GM18909 (cell line): ENCODE data around the gene RBFOX1.

Experiments used
- ATAC-seq: cut with Tn5 transposase; IDR thresholded peaks from one replicate; pipeline ENCODE4 v1.9.1; 2021; ENCODE audit warnings: mild to moderate bottlenecking; ENCODE audit not compliant: unreplicated experiment, poor library complexity

Gene RBFOX1

DNA sequence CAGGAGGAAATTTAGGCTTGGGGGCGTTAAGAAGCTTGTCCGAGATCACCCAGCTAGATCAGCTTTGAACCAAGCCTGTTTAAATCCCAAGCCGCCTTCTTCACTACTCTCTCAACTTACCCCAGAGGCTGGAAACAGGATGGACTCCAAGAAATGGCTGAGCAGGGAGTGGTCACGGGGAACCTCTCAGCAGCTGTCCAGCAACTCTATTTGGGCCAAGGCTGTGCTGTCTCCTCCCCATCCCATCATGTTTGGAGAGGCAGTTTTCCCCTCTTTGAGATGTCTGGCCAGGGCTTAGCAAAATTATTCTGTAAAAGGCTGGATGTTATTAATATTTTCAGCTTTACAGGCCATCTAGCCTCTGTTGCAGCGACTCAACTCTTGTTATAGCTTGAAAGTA is 305.7 kb downstream of the RBFOX1 start:
- no peak for ATAC-seq

DNA sequence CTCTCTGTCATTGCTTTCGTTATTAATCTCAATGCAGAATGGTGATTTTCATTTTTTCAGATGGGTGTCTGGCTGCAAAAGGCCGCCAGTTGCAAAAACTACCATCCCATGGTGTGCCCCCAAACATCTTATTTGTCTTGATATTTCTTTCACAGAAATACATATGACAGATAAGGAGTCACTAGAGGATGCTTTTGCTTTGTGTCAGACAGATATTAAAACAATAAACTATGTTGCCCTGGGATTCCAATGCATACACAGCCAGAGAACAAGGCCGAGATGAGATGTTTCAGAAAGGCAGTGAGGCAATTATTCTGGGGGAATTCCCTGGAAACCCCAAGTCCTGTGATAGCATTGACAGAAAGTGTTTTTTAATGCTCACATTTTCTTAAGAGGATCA is 307.7 kb downstream of the RBFOX1 start:
- no peak for ATAC-seq

DNA sequence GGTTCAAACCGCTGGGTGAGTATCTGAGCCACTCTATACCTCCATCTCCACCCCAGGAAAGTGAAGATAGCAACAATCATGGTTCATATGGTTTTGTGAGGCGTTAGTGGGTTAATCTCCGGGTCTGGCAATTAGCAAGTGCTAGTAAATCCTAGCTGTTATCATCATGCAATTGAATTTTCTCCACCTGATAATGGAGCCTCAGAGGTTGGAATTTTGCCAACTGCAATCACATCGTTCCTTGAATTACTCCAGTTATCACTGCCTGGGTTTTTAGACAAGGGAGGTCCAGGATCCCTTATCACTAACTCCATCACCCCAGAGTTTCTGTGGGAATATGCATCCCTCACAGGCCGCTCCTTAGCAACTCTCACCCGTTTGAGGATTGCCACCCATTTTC is 311.5 kb downstream of the RBFOX1 start:
- no peak for ATAC-seq

DNA sequence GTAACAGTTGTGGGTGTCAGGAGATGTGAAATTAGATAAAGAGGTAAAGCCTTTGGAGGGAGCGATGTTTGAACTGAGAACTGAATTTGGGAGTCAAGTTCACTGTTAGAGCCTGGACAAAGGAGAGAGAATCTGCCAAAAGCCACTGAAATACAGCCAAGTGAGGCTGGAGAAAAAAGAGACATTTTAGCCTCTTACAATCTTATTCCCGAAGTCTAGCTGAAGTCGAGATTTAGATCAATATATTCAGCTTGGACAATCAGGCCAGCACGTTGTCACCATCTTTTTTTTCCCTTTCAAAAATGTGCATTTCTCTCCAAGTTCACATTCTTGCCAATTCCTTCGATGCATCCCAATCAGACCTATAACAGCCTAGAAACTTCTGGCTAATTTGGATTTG is 312.2 kb downstream of the RBFOX1 start:
- ATAC-seq = no peak

DNA sequence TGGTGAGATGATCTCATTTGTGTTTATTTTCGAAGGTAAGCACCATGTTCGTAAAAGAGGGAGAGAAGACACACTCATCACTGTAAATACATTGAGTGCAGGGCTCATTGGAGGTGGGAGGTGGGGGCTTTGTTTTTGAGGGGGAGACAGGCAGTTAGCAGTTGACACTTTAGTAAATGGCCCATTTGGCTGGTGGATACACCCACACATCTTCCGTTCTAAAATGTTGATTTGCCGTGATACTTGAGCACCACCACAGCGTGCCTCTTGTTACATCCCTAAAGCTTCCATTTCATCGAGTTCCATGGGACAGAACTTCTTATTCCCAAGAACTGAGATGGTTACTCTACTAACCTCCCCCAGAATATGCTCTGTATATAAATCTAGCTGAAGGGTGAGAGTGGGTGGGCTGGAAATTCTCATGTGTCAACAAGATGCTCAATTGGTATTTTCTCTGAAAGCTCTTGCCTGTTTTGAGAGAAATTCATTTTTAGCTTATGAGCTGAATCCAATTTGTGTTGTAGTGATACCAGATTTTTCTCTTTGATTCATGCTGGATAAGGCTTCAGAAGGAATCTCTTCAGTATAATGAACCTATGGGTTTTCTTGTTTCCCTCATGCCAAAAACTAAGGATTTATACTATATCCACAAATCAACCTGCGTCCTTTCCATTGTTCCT is 314.3 kb downstream of the RBFOX1 start:
- no peak for ATAC-seq

DNA sequence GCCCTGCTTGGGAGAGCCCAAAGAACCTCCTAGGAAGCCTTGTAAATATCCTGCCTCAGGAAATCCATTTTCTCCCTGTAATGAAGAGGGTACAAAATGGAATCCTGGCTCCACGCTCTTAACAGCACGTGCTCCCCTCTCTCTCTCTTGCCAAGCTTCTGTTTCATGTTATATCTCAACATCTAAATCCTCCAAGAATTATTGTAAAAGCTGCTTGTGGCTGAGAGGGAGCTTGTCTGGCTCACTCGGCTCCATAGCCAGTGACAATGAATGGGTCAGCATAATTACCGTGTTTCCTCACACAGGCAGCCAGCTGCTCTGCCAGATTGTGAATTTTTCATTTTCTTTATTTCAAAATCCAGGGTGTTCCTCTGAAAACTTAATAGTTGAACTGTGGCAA is 317.8 kb downstream of the RBFOX1 start:
- no peak for ATAC-seq

DNA sequence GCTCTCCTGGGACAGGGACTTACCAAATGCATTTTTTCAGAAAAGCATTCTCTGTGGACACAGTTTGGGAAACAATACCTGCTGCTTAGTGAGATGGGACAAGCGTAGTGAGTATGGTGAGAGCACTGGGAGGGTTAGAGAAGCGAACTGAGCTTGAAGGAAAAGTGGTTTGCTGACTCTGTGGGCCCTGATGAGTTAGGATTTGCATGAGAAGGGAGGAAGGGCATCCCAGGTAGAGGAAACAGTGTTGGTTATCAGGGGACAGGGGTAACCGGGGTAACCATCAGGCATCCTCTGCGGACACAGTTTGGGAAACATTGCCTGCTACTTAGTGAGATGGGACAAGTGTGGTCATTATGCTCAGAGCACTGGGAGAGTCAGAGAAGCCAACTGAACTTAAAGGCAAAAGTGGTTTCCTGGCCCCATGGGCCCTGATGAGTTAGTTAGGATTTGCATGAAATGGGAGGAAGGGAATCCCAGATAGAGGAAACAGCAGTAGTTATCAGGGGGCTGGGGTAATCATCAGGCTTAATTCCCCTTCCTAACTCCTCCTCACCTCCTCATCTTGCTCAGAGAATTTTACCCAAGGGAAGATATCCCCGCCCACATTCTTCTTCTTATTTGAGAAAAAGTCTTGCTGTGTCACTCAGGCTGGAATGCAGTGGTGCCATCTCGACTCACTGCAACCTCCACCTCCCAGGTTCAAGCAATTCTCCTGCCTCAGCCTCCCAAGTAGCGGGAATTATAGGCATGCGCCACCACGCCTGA is 319.3 kb downstream of the RBFOX1 start:
- no peak for ATAC-seq

DNA sequence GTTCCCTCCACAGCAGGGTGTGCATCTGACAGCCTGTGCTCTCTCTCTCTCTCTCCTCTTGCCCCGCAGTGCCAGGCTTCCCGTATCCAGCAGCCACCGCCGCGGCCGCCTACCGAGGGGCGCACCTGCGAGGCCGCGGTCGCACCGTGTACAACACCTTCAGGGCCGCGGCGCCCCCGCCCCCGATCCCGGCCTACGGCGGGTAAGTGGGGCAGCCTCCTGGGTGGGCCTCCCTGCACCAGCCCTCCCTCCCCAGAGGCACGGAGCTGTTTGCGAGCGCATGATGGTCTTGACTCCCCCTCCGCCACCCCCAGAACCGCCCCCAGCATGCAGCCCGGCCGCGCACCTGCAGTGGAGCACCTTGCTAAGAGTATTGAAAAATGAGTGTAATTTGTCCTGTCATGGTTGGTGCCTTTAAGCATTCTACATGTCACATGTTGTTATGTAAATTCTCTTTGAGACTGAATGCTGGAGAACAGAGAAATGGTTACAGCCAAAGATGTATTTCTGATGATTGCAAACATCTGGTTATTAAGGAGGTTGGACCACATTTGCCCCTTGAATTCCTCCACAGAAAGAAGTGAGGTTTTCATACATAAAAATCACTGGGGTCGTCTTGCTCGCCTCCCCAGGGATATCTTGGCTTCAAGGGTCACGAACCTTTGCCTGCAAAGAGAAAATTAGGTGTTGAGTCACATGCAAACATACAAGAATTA is 321.3 kb downstream of the RBFOX1 start:
- no peak for ATAC-seq

DNA sequence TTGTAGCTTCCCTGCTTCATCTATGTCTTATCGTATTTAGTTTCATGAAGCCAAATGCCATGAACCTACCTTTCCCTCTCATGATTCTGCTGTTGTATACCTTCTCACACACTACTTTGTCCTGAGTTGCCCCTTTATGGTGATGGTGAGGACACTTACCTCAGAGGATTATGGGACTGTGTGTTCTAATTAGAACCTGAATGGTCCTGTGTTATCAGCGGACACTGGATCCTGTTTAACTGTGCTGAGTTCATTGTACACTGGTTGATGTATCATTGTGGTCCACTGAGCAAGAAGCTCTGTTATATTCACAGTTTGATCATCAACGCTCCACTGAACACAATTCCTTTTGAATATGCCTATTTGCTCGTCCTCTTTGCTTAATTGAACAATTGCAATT is 343.0 kb downstream of the RBFOX1 start:
- no peak for ATAC-seq

DNA sequence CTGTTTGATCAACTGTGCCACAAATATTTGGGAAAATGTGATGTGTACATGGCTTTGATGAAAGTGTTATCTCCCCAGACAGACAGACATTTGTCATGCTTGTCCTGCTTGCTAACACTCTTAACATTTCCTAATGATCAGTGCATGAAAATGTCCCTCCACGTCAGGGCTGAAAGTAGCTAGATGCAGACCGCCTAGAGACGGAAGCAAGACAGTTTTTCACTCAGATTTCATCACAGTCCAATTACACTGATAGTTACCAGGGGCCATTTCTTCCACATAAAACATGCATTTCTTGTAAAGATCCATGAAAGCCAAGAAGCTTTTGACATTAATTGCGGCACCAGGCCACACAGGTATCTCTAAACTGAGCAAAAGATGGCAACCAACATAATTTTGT is 347.7 kb downstream of the RBFOX1 start:
- ATAC-seq = no peak

DNA sequence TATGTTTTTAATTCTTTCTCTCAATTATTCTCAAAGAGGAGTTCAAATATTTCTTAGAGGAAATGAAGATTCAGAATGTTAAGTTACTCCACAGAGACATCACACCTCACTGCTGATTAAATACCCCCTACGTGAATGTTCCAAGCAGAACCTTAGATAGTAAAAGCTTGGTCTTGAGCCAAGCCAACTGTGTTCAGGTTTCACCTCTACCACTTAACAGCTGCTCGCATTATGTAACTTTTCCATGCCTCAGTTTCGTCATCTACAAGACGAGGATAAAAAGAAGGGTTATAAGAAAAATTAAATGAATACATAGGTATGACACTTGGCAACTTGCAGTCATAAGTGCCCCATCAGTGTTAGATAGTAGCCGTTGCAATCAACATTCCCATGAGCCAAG is 356.2 kb downstream of the RBFOX1 start:
- no peak for ATAC-seq

DNA sequence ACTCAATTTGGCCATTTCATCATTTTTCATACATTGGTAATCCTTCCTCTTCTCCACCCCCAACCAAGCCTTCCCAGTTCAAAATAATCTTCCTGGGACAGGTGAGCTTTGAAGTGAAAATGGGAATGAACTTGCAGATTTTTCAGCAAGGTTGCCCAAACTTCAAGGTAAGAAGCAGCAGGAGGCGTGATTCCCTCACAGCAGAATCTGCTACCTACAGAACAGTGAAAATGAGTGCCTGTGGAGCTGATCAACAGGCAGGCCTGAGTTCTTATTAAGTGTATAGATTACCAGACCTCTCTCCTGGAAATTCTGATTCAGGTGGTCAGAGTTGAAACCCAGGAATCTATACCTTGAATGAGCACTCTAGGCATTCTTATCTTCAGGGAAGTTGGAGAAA is 356.6 kb downstream of the RBFOX1 start:
- ATAC-seq = no peak

DNA sequence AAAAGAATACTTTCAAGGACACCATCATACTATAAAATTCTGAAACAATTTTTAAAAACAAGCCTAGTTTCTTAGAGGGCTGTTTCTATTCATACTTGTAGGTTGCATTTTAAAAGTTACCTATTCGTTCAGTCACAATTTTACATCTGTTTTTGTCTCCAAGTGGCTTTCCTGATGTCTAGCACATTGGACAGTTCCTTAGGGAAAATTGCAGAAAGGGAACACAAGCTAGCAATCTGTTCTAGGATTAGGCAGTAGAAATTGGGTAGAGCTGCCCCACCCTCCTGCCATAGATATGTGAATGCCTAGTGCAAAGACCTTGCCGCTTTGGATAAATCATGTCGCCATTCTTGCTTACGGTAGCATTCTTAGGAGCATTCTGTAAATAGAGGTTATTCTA is 358.9 kb downstream of the RBFOX1 start:
- no peak for ATAC-seq

DNA sequence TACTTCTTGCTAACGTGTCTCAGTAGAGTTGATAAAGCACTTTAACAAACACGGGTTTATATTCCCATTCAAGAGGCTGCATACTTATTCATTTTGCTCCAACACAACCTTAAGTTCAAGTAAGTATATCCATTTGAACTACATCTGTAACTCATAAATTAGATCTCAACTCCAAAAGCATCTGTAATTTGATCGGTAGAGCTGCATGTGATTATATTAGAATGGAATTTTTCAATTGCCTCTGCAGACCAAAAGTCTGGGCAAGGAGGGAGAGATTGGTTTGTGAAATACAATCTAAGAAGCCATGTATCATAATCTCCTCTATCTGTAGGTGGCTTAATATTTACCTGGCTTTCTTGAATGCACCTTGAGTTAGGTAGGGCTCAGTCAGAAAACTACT is 371.0 kb downstream of the RBFOX1 start:
- ATAC-seq = no peak

DNA sequence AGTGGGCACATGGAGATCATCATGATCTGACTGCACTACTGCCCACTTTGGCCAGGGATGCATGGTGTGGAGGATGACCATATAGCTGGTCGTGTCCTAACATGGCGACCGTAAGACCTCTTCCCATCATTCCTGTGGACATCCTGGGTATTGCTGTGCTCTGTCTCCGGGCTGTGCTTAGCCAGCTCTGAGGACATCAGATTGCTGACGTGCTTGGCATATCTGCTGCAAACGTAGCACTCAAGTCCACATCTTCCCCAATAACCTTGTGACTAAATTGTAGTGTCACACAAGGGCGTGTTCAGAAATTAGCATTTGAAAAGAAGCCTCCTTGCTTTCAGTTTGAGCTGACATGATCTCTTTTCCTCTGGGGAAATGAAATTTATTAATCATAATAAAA is 373.2 kb downstream of the RBFOX1 start:
- no peak for ATAC-seq

DNA sequence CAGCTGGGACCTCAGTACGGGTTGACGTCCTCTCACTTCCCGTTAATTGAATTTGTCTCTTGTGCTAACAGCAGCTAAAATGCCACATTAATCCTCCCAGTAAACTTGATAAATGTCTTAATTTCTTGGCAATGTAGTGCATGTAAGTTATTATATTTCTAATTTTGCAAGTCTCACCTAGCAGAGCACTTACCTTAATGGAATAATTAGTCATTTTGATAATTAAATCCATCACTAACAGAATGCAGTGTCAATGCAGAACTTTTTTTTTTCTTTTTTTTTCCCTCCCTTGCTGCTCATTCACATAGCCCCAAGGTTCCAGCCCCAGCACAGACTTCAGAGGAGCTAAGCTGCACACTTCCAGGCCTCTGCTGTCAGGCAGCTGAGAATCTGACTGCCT is 376.5 kb downstream of the RBFOX1 start:
- no peak for ATAC-seq

DNA sequence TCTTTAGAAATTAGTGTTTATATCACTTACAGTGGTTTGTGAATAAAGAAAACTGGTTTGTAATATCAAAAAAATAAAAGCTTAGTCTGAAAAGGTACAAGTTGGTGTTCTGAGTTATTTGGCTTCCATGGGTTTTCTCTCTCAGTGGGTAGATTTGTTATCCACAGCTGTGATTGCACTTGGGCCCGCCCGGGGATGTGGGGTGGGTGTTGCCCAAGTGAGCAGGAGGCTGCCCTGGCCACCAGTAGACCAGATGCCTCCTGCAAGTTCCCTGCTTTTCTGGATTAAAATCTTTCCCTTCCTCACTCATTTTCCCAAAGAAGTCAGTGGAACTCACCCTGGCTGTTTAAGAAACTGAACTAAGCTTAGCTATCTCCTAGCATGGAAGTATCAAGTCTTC is 380.6 kb downstream of the RBFOX1 start:
- no peak for ATAC-seq

DNA sequence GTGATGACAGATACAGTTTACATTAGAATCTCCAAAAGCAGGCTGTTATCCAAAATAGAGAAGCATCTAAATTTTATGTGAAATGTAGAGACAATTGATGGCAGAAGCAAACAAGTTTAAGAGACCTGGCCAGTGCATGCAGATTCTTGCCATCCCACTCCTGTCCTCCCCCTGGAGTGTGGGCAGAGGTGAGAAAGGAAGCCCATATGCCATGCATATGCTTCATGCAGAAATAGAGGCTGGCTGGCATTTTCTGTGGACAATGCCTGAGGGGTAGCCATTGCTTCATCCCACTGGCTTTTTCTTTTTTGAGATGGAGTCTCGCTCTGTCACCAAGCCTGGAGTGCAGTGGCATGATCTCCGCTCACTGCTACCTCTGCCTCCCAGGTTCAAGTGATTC is 382.1 kb downstream of the RBFOX1 start:
- no peak for ATAC-seq

DNA sequence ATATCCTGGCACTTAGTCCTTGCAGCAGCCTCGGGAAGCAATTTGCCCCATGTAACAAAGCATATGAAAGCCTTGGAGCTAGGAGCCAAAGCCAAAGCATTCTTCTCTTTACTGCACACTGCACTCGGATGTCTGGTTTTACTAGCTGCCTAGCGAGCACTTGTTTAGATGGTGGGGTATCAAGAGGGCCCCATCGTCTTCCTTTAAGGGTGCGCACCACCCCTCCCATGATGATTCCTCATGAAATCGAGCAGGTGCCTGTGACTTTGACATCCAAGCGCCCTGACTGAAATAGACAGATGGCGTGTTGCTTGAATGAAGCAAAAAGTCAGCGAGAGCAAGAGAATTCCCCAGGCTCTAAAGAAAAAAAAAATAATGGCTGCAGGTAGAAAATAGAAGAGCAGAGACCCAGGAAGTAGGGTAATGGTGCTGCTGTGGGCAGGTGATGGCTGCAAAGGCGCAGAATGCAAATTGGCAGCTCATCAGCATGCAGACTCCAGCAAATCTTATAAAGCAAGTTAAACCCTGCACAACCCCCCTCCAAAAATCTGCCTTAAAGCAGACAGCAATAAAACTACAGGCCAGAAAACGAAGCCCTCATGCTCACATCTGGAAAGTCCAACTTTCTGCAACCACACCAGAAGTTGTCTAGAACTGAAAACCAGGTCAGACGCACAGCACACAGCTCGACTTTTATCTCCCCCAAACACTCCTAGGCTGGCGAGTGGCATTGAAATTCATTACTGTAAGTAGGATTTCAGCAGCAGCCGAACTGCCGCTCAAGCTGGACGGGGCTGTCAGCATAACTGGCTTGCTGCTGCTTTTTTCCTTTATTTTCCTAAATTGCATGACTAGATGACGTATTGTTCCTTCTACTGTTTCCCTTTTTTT is 384.3 kb downstream of the RBFOX1 start:
- ATAC-seq = no peak

DNA sequence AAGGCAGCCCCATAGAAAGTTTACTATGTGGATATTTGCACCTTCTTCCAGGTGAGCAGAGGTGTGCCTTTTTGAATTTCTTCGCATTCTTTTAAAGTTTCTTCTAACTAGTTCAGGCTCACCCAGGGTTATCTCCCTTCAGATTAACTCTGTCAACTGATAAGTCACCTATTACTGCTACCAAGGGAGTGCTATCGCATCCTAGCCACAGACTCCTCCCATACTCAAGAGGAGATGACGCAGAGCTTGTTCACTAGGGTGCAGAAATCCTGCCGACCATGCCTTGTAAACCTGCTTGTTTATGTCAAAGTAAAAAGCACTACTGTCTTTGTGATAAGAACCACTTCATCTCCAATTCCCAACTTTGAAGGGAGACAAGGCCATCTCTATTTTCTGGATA is 390.1 kb downstream of the RBFOX1 start:
- ATAC-seq = no peak

DNA sequence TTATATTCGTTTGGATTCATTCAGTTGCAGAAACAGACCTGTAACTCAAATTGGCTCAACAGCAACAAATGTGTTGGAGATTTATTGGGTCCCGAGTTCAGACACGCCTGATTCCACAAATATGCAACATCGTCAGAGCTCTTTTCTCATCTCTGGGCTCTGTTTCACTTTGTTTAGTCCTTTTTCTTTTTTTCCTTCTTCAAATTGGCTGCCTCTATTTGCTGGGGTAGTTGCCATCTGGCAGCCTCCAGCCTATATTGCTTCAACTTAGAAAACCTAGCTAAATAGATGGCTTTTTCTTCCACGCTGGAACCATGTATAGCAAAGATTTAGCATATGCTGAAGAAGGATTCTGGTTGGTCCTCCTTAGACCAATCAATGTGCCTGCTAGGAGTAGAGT is 398.5 kb downstream of the RBFOX1 start:
- ATAC-seq = no peak
